Activated naive CD4-positive, alpha-beta T cell treated with anti-CD3 and anti-CD28 coated beads, Interleukin-2, amount 50 U/mL, for 24 hours (primary cell): ENCODE measurements around the gene PACRG.

Experiments
- H3K27ac Mint-ChIP-seq: one replicate; pipeline ENCODE4 v1.8.0; 2021; ENCODE audit warnings: mild to moderate bottlenecking, mixed read lengths
- H3K27me3 Mint-ChIP-seq: one replicate; pipeline ENCODE4 v1.8.0; 2021; ENCODE audit warnings: mixed read lengths
- H3K36me3 Mint-ChIP-seq: one replicate; pipeline ENCODE4 v1.8.0; 2021; ENCODE audit warnings: mixed read lengths
- H3K4me1 Mint-ChIP-seq: one replicate; pipeline ENCODE4 v1.8.0; 2021; ENCODE audit warnings: mixed read lengths
- H3K4me3 Mint-ChIP-seq: one replicate; pipeline ENCODE4 v1.8.0; 2021; ENCODE audit warnings: mild to moderate bottlenecking, mixed read lengths
- H3K9me3 Mint-ChIP-seq: one replicate; pipeline ENCODE4 v1.8.0; 2021; ENCODE audit warnings: mixed read lengths

The PACRG gene

GRCh38 chr6:163345931-163346330 is 618.2 kb downstream of the PACRG start:
- no peaks in the 10 kb centered on the region for H3K36me3 Mint-ChIP-seq
- no peaks in the 10 kb centered on the region for H3K4me1 Mint-ChIP-seq
- H3K4me3 Mint-ChIP-seq, result no peak overlapping the region
- H3K27ac Mint-ChIP-seq, result no peak overlapping the region
- no peaks in the 10 kb centered on the region for H3K9me3 Mint-ChIP-seq
- H3K27me3 Mint-ChIP-seq, result no peaks in the 10 kb centered on the region

- Mint-ChIP-seq H3K27me3 (no peaks in the 10 kb centered on the region), H3K9me3 (no peaks in the 10 kb centered on the region), H3K4me1 (no peaks in the 10 kb centered on the region), H3K4me3 (no peak overlapping the region), H3K27ac (no peak overlapping the region), H3K36me3 (no peaks in the 10 kb centered on the region)
Observed at GRCh38 chr6:163346497-163346961, 618.8 kb downstream of the PACRG start.

- Mint-ChIP-seq H3K27me3 (no peaks in the 10 kb centered on the region), H3K9me3 (no peaks in the 10 kb centered on the region), H3K4me1 (no peaks in the 10 kb centered on the region), H3K36me3 (no peaks in the 10 kb centered on the region), H3K4me3 (no peak overlapping the region), H3K27ac (no peak overlapping the region)
Observed at GRCh38 chr6:163347021-163347446, 619.3 kb downstream of the PACRG start.

- Mint-ChIP-seq H3K27me3 (no peaks in the 10 kb centered on the region), H3K36me3 (no peaks in the 10 kb centered on the region), H3K4me1 (no peaks in the 10 kb centered on the region), H3K27ac (no peak overlapping the region), H3K9me3 (no peaks in the 10 kb centered on the region), H3K4me3 (no peak overlapping the region)
Observed at GRCh38 chr6:163348789-163349680, 621.3 kb downstream of the PACRG start.

GRCh38 chr6:163349696-163350095 is 621.9 kb downstream of the PACRG start:
- Mint-ChIP-seq H3K27ac (no peak overlapping the region), H3K27me3 (no peaks in the 10 kb centered on the region), H3K9me3 (no peaks in the 10 kb centered on the region), H3K4me1 (no peaks in the 10 kb centered on the region), H3K36me3 (no peaks in the 10 kb centered on the region), H3K4me3 (no peak overlapping the region)

- Mint-ChIP-seq H3K27ac (no peak overlapping the region), H3K4me1 (no peaks in the 10 kb centered on the region), H3K27me3 (no peaks in the 10 kb centered on the region), H3K4me3 (no peak overlapping the region), H3K9me3 (no peaks in the 10 kb centered on the region), H3K36me3 (no peaks in the 10 kb centered on the region)
Observed at GRCh38 chr6:163351013-163351412, 623.2 kb downstream of the PACRG start.

- Mint-ChIP-seq H3K36me3 (no peaks in the 10 kb centered on the region), H3K4me1 (no peaks in the 10 kb centered on the region), H3K9me3 (no peaks in the 10 kb centered on the region), H3K27me3 (no peaks in the 10 kb centered on the region), H3K27ac (no peak overlapping the region), H3K4me3 (no peak overlapping the region)
Observed at GRCh38 chr6:163352011-163352685, 624.4 kb downstream of the PACRG start.

- Mint-ChIP-seq H3K4me3 (no peak overlapping the region), H3K4me1 (no peaks in the 10 kb centered on the region), H3K9me3 (no peaks in the 10 kb centered on the region), H3K27ac (no peak overlapping the region), H3K27me3 (no peaks in the 10 kb centered on the region), H3K36me3 (no peaks in the 10 kb centered on the region)
Observed at GRCh38 chr6:163352966-163353365, 625.2 kb downstream of the PACRG start.

GRCh38 chr6:163354085-163354484 is 626.3 kb downstream of the PACRG start:
- Mint-ChIP-seq H3K27ac (no peak overlapping the region), H3K36me3 (no peaks in the 10 kb centered on the region), H3K4me1 (no peaks in the 10 kb centered on the region), H3K4me3 (no peak overlapping the region), H3K9me3 (no peaks in the 10 kb centered on the region), H3K27me3 (no peaks in the 10 kb centered on the region)

- H3K4me1 Mint-ChIP-seq, result no peaks in the 10 kb centered on the region
- no peak overlapping the region for H3K27ac Mint-ChIP-seq
- H3K36me3 Mint-ChIP-seq, result no peaks in the 10 kb centered on the region
- H3K27me3 Mint-ChIP-seq, result no peaks in the 10 kb centered on the region
- H3K4me3 Mint-ChIP-seq, result no peak overlapping the region
- no peaks in the 10 kb centered on the region for H3K9me3 Mint-ChIP-seq
Observed at GRCh38 chr6:163354761-163355425, 627.1 kb downstream of the PACRG start.

GRCh38 chr6:163355426-163355991 is 627.7 kb downstream of the PACRG start:
- no peak overlapping the region for H3K4me3 Mint-ChIP-seq
- H3K36me3 Mint-ChIP-seq, result no peaks in the 10 kb centered on the region
- H3K27me3 Mint-ChIP-seq, result no peaks in the 10 kb centered on the region
- H3K9me3 Mint-ChIP-seq, result no peaks in the 10 kb centered on the region
- no peaks in the 10 kb centered on the region for H3K4me1 Mint-ChIP-seq
- H3K27ac Mint-ChIP-seq, result no peak overlapping the region

- Mint-ChIP-seq H3K4me3 (no peak overlapping the region), H3K27me3 (no peaks in the 10 kb centered on the region), H3K36me3 (no peaks in the 10 kb centered on the region), H3K4me1 (no peaks in the 10 kb centered on the region), H3K9me3 (no peaks in the 10 kb centered on the region), H3K27ac (no peak overlapping the region)
Observed at GRCh38 chr6:163356324-163356723, 628.5 kb downstream of the PACRG start.

GRCh38 chr6:163356743-163357142 is 629.0 kb downstream of the PACRG start:
- Mint-ChIP-seq H3K36me3 (no peaks in the 10 kb centered on the region), H3K4me3 (no peak overlapping the region), H3K9me3 (no peaks in the 10 kb centered on the region), H3K27ac (no peak overlapping the region), H3K27me3 (no peaks in the 10 kb centered on the region), H3K4me1 (no peaks in the 10 kb centered on the region)

GRCh38 chr6:163364641-163365040 is 636.9 kb downstream of the PACRG start:
- Mint-ChIP-seq H3K9me3 (no peaks in the 10 kb centered on the region), H3K27me3 (peaks cover 6% of the 10 kb centered on the region), H3K4me3 (no peak overlapping the region), H3K27ac (no peak overlapping the region), H3K4me1 (no peaks in the 10 kb centered on the region), H3K36me3 (no peaks in the 10 kb centered on the region)
